Measurements from ENCODE around the gene HINT3. TPM values are rescaled to one million over a fixed set of nuclear protein-coding genes. Genes with fewer than 3 reads are reported as not detected.
"Not testable (repeated sequence)": the region's sequence is repeated elsewhere in the genome, so short reads cannot be mapped to it uniquely, and the experiment has no call there.

HINT3 gene
- total RNA-seq, 1 donor from 2014 or later, result 20.3 TPM

GRCh38 chr6:126010040-126010439, 53.5 kb downstream of the HINT3 start:
- DNase-seq, result no peak

- no peak for DNase-seq
These were observed 59.3 kb downstream of the HINT3 start for GRCh38 chr6:126015863-126016262.

GRCh38 chr6:126016591-126016990, 60.0 kb downstream of the HINT3 start:
- DNase-seq, result no peak

GRCh38 chr6:126017668-126018067, 61.1 kb downstream of the HINT3 start:
- no peak for DNase-seq

- DNase-seq, result no peak
These were observed 63.9 kb downstream of the HINT3 start for GRCh38 chr6:126020305-126021050.

- not testable (repeated sequence) for DNase-seq
These were observed 66.9 kb downstream of the HINT3 start for GRCh38 chr6:126023474-126023873.

GRCh38 chr6:126026001-126026400, 69.4 kb downstream of the HINT3 start:
- DNase-seq, result no peak

- DNase-seq, result no peak
These were observed 71.0 kb downstream of the HINT3 start for GRCh38 chr6:126027601-126028000.

Other genes with a start within 250 kb of the HINT3 start
- gene HEY2, start 207.1 kb upstream of the HINT3 start, total RNA-seq, result not detected in 2 replicates
- 71.6 and 111 TPM in 2 replicates for gene NCOA7, start 165.8 kb upstream of the HINT3 start, total RNA-seq
- 17.1 and 18.0 TPM in 2 replicates for gene TRMT11, start 29.8 kb downstream of the HINT3 start, total RNA-seq

All from dermis blood vessel endothelial cell (primary cell).